ENCODE data around the gene POLR2A. TPM values are rescaled to one million over a fixed set of nuclear protein-coding genes. Genes with fewer than 3 reads are reported as not detected.

POLR2A gene
- polyA plus RNA-seq, 3 donors: 12.1 to 27.9 (median 25.4) TPM

DNA sequence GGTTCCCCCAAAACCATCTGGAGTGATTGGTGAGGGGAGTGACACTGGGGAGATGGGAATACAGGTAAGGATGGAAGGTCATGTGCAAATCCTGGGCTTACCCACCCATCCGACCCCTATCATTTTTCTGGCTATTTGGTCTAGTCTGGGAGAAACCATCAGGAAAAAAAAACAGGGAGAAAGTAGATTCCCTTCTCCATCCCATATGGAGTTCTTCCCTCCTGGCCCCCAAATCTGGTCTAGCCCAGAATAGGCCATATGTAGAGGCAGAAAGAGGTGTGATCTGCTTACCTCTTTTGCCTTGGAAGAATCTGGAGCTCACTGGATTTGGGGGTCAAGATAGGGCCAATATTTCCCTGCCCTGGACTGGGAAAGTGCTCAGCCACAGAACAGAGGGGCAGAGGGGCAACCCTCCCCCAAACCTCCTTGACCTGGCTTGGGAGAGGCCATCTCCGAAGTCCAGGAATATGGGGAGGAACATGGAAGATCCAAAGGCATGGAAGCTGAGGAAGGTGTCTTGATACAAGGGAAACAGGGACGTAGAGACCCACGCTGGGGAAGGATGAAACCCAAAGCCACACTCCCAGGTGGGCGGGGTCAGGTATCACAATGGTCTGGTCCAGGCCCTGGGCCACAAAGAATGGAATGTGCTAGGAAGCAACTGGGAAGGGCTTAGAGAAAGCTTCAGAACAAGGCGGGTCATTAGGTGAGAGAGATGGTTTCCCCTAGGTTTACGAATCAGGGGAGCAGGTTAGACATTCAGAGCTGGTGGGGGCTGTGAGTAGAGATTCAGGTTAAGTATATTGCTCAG, 23.1 kb upstream of the POLR2A start:
- no peak overlapping the region for H3K27ac ChIP-seq (ENCODE audit: low read depth in 1 of 2, low read length in 2 of 2)
- no peak overlapping the region for H2AFZ ChIP-seq (ENCODE audit: insufficient read depth, low read depth, low read length, poor library complexity, severe bottlenecking)
- no peak overlapping the region for H3K4me3 ChIP-seq (replicated peaks in 1 of 3; ENCODE audit: low read depth in 2 of 3, low read length in 3 of 3)
- no peaks in the 10 kb centered on the region for H3K27me3 ChIP-seq (ENCODE audit: control insufficient read depth in 2 of 2, insufficient read depth in 2 of 2, low read length in 2 of 2)
- no peaks in the 10 kb centered on the region for H3K9me3 Mint-ChIP-seq
- H3K4me1 Mint-ChIP-seq: peaks cover 12% of the 10 kb centered on the region
- H3K4me3 Mint-ChIP-seq: no peak overlapping the region
- peaks cover 22 to 25% of the 10 kb centered on the region in 2 donors for H3K36me3 ChIP-seq (replicated peaks in 1 of 2; ENCODE audit: control insufficient read depth in 1 of 2, insufficient read depth in 2 of 2, low read length in 2 of 2)
- H3K79me2 ChIP-seq (ENCODE audit: insufficient read depth, low read length): peaks cover 7% of the 10 kb centered on the region
- H3K4me1 ChIP-seq (ENCODE audit: control insufficient read depth in 1 of 2, insufficient read depth in 2 of 2, low read length in 2 of 2): peaks cover 8 to 11% of the 10 kb centered on the region in 2 donors
- peak overlapping the region in 1 of 7 donors; percentile 54 for H3K27ac Mint-ChIP-seq
- 97% methylated on average over 5 of the region's 7 CpGs for WGBS (ENCODE audit: insufficient coverage)
- no peak for DNase-seq
- H3K4me2 ChIP-seq (replicated peaks; ENCODE audit: extremely low read depth, low read length, poor library complexity, severe bottlenecking): no peak overlapping the region
- TF ChIP-seq, protein P1, sequence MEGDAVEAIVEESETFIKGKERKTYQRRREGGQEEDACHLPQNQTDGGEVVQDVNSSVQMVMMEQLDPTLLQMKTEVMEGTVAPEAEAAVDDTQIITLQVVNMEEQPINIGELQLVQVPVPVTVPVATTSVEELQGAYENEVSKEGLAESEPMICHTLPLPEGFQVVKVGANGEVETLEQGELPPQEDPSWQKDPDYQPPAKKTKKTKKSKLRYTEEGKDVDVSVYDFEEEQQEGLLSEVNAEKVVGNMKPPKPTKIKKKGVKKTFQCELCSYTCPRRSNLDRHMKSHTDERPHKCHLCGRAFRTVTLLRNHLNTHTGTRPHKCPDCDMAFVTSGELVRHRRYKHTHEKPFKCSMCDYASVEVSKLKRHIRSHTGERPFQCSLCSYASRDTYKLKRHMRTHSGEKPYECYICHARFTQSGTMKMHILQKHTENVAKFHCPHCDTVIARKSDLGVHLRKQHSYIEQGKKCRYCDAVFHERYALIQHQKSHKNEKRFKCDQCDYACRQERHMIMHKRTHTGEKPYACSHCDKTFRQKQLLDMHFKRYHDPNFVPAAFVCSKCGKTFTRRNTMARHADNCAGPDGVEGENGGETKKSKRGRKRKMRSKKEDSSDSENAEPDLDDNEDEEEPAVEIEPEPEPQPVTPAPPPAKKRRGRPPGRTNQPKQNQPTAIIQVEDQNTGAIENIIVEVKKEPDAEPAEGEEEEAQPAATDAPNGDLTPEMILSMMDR (IDR thresholded peaks at IDR 0.05): no peak
- H3K9ac ChIP-seq (ENCODE audit: insufficient read depth, low read length, poor library complexity, severe bottlenecking): no peak overlapping the region
- intact Hi-C loops (cut with micrococcal nuclease): no loop called here
- H3K27me3 Mint-ChIP-seq (ENCODE audit: low read depth in 3 of 3): no peaks in the 10 kb centered on the region
- peaks cover 12 to 26% of the 10 kb centered on the region in 2 donors for H3K36me3 Mint-ChIP-seq
- H3K9me3 ChIP-seq (replicated peaks in 1 of 2; ENCODE audit: control insufficient read depth in 1 of 2, insufficient read depth in 1 of 2, low read length in 2 of 2): no peaks in the 10 kb centered on the region
- H4K20me1 ChIP-seq (ENCODE audit: insufficient read depth, low read length): no peaks in the 10 kb centered on the region

DNA sequence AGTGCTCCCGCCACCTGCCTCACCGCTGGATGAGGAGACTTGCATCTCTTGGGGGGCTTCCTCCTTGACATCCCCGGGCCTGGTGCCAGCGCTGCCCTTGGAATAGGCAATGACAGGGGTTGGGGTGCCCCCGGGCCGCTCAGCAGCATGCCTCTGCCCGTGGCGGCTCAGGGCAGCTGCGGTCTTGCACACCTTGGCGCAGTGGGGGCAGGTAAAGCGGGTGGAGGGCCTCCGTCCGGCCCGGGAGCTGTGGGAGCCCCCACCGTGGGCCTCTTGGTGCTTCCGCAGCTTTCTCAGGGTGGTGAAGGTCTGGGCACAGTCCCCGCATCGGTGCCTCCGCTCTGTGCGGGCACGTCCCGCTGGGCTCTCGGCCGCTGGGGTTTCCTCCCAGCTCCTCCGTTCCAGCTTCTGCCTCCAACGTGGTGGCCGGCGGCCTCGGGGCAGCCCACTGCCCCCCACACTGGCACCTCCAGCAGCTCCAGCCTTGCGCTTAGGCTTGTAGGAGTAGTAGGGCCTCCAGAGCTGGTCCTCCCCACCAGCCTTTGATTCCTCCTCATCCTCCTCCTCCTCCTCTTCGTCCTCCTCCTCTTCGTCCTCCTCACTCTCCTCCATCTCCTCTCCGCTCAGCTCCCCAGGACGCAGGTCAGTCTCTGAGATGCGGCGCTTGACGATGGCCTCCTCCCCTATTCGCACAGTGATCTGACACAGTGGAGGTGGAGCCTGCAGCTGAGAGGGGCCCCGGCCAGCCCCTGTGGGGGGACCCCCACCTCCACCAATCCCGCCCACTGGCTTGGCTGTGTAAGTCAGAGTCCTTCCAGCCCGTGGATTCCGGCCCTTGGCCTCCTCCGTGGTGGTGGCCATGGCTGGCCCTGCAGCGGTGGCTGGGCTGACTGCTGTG, 21.4 kb upstream of the POLR2A start:
- peaks cover 22 to 25% of the 10 kb centered on the region in 2 donors for H3K36me3 ChIP-seq (replicated peaks in 1 of 2; ENCODE audit: control insufficient read depth in 1 of 2, insufficient read depth in 2 of 2, low read length in 2 of 2)
- no peak overlapping the region for H3K27ac ChIP-seq (ENCODE audit: low read depth in 1 of 2, low read length in 2 of 2)
- H4K20me1 ChIP-seq (ENCODE audit: insufficient read depth, low read length): no peaks in the 10 kb centered on the region
- no peak overlapping the region for H2AFZ ChIP-seq (ENCODE audit: insufficient read depth, low read depth, low read length, poor library complexity, severe bottlenecking)
- TF ChIP-seq, protein P1 (IDR thresholded peaks at IDR 0.05): no peak
- no peaks in the 10 kb centered on the region for H3K27me3 Mint-ChIP-seq (ENCODE audit: low read depth in 3 of 3)
- H3K4me1 Mint-ChIP-seq: peaks cover 17% of the 10 kb centered on the region
- H3K27ac Mint-ChIP-seq: no peak overlapping the region
- intact Hi-C loops (cut with micrococcal nuclease): no loop called here
- no peak overlapping the region for H3K9ac ChIP-seq (ENCODE audit: insufficient read depth, low read length, poor library complexity, severe bottlenecking)
- H3K4me3 ChIP-seq (replicated peaks in 1 of 3; ENCODE audit: low read depth in 2 of 3, low read length in 3 of 3): no peak overlapping the region
- no peaks in the 10 kb centered on the region for H3K79me2 ChIP-seq (ENCODE audit: insufficient read depth, low read length)
- H3K4me2 ChIP-seq (replicated peaks; ENCODE audit: extremely low read depth, low read length, poor library complexity, severe bottlenecking): no peak overlapping the region
- DNase-seq: no peak
- H3K27me3 ChIP-seq (ENCODE audit: control insufficient read depth in 2 of 2, insufficient read depth in 2 of 2, low read length in 2 of 2): no peaks in the 10 kb centered on the region
- peaks cover 18 to 21% of the 10 kb centered on the region in 2 donors for H3K4me1 ChIP-seq (ENCODE audit: control insufficient read depth in 1 of 2, insufficient read depth in 2 of 2, low read length in 2 of 2)
- no peak overlapping the region for H3K4me3 Mint-ChIP-seq
- H3K36me3 Mint-ChIP-seq: peaks cover 15 to 33% of the 10 kb centered on the region in 2 donors
- no peaks in the 10 kb centered on the region for H3K9me3 ChIP-seq (replicated peaks in 1 of 2; ENCODE audit: control insufficient read depth in 1 of 2, insufficient read depth in 1 of 2, low read length in 2 of 2)
- no peaks in the 10 kb centered on the region for H3K9me3 Mint-ChIP-seq
- 98% methylated on average over 29 of the region's 44 CpGs for WGBS (ENCODE audit: insufficient coverage)

Measured in CD14-positive monocyte (primary cell).